Endothelial cell of umbilical vein (primary cell): Measurements from ENCODE around the gene RAMP3. TPM values are rescaled to one million over a fixed set of nuclear protein-coding genes. Genes with fewer than 3 reads are reported as not detected.
"Not testable (repeated sequence)": the region's sequence is repeated elsewhere in the genome, so short reads cannot be mapped to it uniquely, and the experiment has no call there.

ENCODE experiments used
- BruUV-seq: library from RNA; stranded (reverse); fragments of 400-500 nt; replicated peaks from 2 replicates; lab custom pipeline; 2021; lab: Mats Ljungman, UMichigan
- CTCF ChIA-PET: fragments of 300-600, 350-600 bp; sonication (Branson Sonifier 250); formaldehyde crosslinking; loops from one replicate; lab custom pipeline; 2021; ENCODE audit warnings: antibody characterized with exemption, inconsistent platforms; lab: Charles Lee
- POLR2A ChIA-PET: fragments of 300-600, 350-600 bp; sonication (Branson Sonifier 250); formaldehyde crosslinking; loops from one replicate; lab custom pipeline; 2021; ENCODE audit warnings: antibody characterized with exemption, inconsistent platforms; lab: Charles Lee
- DNase-seq: peaks from one replicate; pipeline ENCODE4 v3.0.0-alpha.2; 2011; ENCODE audit warnings: low read depth, low spot score
- FAIRE-seq: peaks from 2 replicates; lab custom pipeline; 2011; peaks lifted over from hg19 to GRCh38; lab: Jason Lieb, UNC
- H2AFZ ChIP-seq: 2 replicates; pipeline ENCODE4 v1.6.0; 2012; ENCODE audit warnings: low read depth, low read length, control low read depth, inconsistent platforms
- H3K27ac ChIP-seq: 2 replicates; pipeline ENCODE4 v1.5.1; 2011; ENCODE audit warnings: low read depth, mild to moderate bottlenecking, control low read depth, low read length, moderate library complexity; ENCODE audit not compliant: insufficient read depth
- H3K27me3 ChIP-seq, 2 experiments: 2 replicates each; pipeline versions ENCODE4 v1.6.0 to v1.6.1; 2011; ENCODE audit warnings: low read length in 2 of 2, mixed read lengths in 1 of 2; ENCODE audit not compliant: control insufficient read depth in 2 of 2, insufficient read depth in 2 of 2
- H3K36me3 ChIP-seq, 2 experiments: 2 replicates in 1 of 2; 3 replicates in 1 of 2; pipeline ENCODE4 v1.5.1; 2011; ENCODE audit warnings: low read length in 2 of 2, mild to moderate bottlenecking in 1 of 2, moderate library complexity in 1 of 2; ENCODE audit not compliant: control insufficient read depth in 2 of 2, insufficient read depth in 2 of 2; ENCODE audit errors: extremely low read depth in 1 of 2
- H3K4me1 ChIP-seq: 3 replicates; pipeline ENCODE4 v1.5.1; 2011; ENCODE audit warnings: mild to moderate bottlenecking, low read length; ENCODE audit not compliant: control insufficient read depth, insufficient read depth; ENCODE audit errors: extremely low read depth
- H3K4me2 ChIP-seq: 2 replicates; pipeline ENCODE4 v1.6.1; 2011; ENCODE audit warnings: low read length, control low read depth, mixed read lengths; ENCODE audit not compliant: insufficient read depth
- H3K4me3 ChIP-seq, 3 experiments: fragments of 200-600 bp in 1 of 3; sonication (generic), shearing (Covaris generic) in 1 of 3; replicated peaks in 1 of 3; 2 replicates each; pipeline ENCODE4 v1.5.1; 2011 to 2016; ENCODE audit warnings: control low read depth in 3 of 3, low read length in 3 of 3, mild to moderate bottlenecking in 2 of 3, inconsistent platforms in 1 of 3, low read depth in 1 of 3, moderate library complexity in 1 of 3; ENCODE audit not compliant: insufficient read depth in 1 of 3
- H3K79me2 ChIP-seq: 2 replicates; pipeline ENCODE4 v1.6.0; 2012; ENCODE audit warnings: low read length, inconsistent platforms; ENCODE audit not compliant: control insufficient read depth, insufficient read depth
- H3K9ac ChIP-seq: replicated peaks from 2 replicates; pipeline ENCODE3; 2011; ENCODE audit warnings: low read length, control low read depth; ENCODE audit not compliant: insufficient read depth; ENCODE audit errors: extremely low read depth
- H3K9me1 ChIP-seq: replicated peaks from 3 replicates; pipeline ENCODE4 v1.6.0; 2011; ENCODE audit warnings: mild to moderate bottlenecking, low read length; ENCODE audit not compliant: control insufficient read depth, insufficient read depth; ENCODE audit errors: extremely low read depth
- H3K9me3 ChIP-seq: replicated peaks from 2 replicates; pipeline ENCODE4 v1.5.1; 2012; ENCODE audit warnings: low read length, inconsistent platforms; ENCODE audit not compliant: control insufficient read depth, insufficient read depth
- H4K20me1 ChIP-seq: replicated peaks from 2 replicates; pipeline ENCODE3; 2011; ENCODE audit warnings: mild to moderate bottlenecking, low read length; ENCODE audit not compliant: control insufficient read depth, insufficient read depth; ENCODE audit errors: extremely low read depth
- EZH2 ChIP-seq: IDR thresholded peaks from 2 replicates; pipeline ENCODE4 v1.6.1; 2012; ENCODE audit warnings: borderline replicate concordance, low read depth, mild to moderate bottlenecking, moderate library complexity, low read length, inconsistent platforms; ENCODE audit not compliant: severe bottlenecking
- FOS ChIP-seq: IDR thresholded peaks from 2 replicates; pipeline ENCODE4 v1.6.1; 2011; ENCODE audit warnings: mild to moderate bottlenecking, low read length, moderate library complexity, borderline replicate concordance; ENCODE audit not compliant: insufficient read depth
- GATA2 ChIP-seq: IDR thresholded peaks from 2 replicates; pipeline ENCODE4 v1.7.0; 2011; ENCODE audit warnings: low read depth, mild to moderate bottlenecking, moderate library complexity, mixed read lengths, low read length; ENCODE audit not compliant: insufficient read length, insufficient read depth
- JUN ChIP-seq: IDR thresholded peaks from 2 replicates; pipeline ENCODE4 v1.6.1; 2011; ENCODE audit warnings: borderline replicate concordance, low read depth; ENCODE audit not compliant: insufficient read length, insufficient read depth
- MYC ChIP-seq: IDR thresholded peaks from one replicate; pipeline ENCODE4 v1.6.1; 2011; ENCODE audit warnings: mild to moderate bottlenecking, low read depth, low read length
- POLR2A ChIP-seq: IDR thresholded peaks from 2 replicates; pipeline ENCODE4 v1.6.1; 2012; ENCODE audit warnings: low read depth, mild to moderate bottlenecking, control low read depth, low read length
- POLR2AphosphoS5 ChIP-seq: IDR thresholded peaks from 2 replicates; pipeline ENCODE4 v1.6.1; 2012; ENCODE audit warnings: low read depth, mild to moderate bottlenecking, control low read depth, low read length, moderate library complexity; ENCODE audit not compliant: insufficient read depth
- dilution Hi-C: fragments of 300-500 bp; cut with MboI; formaldehyde crosslinking; loops from one replicate; pipeline ENCODE4 v1.15.0; 2019; ENCODE audit warnings: low sequenced_read_pairs; ENCODE audit not compliant: extremely low pct_ligation_motif_present
- intact Hi-C: fragments of 100-400 bp; cut with micrococcal nuclease; formaldehyde crosslinking; loops from one replicate; pipeline ENCODE4 v1.10.0; 2022
- polyA plus RNA-seq, 4 experiments: library from polyadenylated mRNA; depleted of rRNA in 3 of 4; stranded (reverse) in 3 of 4; unstranded in 1 of 4; fragments of >200 nt; gene quantifications; 2 replicates each; pipeline versions ENCODE4 v1.2.1 to v1.2.3, GENCODE V29; 2011 to 2012; ENCODE audit warnings: missing spikeins in 1 of 4
- total RNA-seq: library from RNA; stranded (reverse); gene quantifications from 2 replicates; pipeline ENCODE4 v1.2.3, GENCODE V29; 2021
- TF ChIP-seq, protein P1 (sequence below): IDR thresholded peaks from 2 replicates; pipeline ENCODE4 v1.6.1; 2011; ENCODE audit not compliant: insufficient read depth, insufficient read length
- TF ChIP-seq, protein P2 (sequence below), 2 donors: IDR thresholded peaks; 1 replicate in 1 of 2; 2 replicates in 1 of 2; pipeline ENCODE4 v1.5.1; 2011; ENCODE audit warnings: low read length in 2 of 2, mild to moderate bottlenecking in 2 of 2, moderate library complexity in 2 of 2, control low read depth in 1 of 2, inconsistent platforms in 1 of 2, low read depth in 1 of 2; ENCODE audit not compliant: insufficient read depth in 1 of 2; ENCODE audit errors: extremely low read depth in 1 of 2

Gene RAMP3
- total and polyA plus RNA-seq, 2 donors (not counting 3 experiments of a cell fraction or from before 2014, with no cell fraction given), result not detected

DNA sequence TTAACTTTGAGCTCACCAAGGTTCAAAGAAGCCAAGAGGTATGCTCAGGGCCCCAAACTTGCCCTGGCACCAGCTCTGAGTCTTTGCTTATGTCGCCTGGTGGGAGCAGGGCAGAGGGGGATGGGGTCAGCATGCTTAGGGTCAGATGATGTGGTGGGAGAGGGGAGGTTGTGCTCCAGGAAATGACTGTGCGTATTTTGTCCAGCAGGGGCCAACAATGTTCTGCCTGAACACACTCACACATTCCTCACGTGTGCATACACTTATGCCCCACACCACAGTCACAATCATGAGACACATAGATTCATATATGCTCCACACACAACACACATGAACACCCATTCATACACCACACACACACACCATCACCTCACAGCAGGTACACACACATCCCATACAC is 4.4 kb upstream of the RAMP3 start:
- H3K9me1 ChIP-seq, result no peaks in the 10 kb centered on the region
- ChIA-PET CTCF (interaction anchor here (1.2 to 6.5 kb wide), 5 partner anchors 9 to 701 kb away, joined by 4 to 87 read pairs (median 13); no protein-coding TSS in a partner anchor), POLR2A (no interaction called here)
- dilution Hi-C loops (no loop called here), intact Hi-C loops (no loop called here)
- FAIRE-seq (no peak), DNase-seq (no peak)
- H3K4me3 ChIP-seq, result no peak overlapping the region
- no TSS peak for BruUV-seq
- no peak overlapping the region for H2AFZ ChIP-seq
- no peaks in the 10 kb centered on the region for H3K9me3 ChIP-seq
- no peak overlapping the region for H3K9ac ChIP-seq
- H3K36me3 ChIP-seq, result no peaks in the 10 kb centered on the region
- no peak for TF ChIP-seq MYC
- TF ChIP-seq EZH2, result no peak
- no peak for TF ChIP-seq FOS
- TF ChIP-seq JUN, result no peak
- TF ChIP-seq, protein P1, sequence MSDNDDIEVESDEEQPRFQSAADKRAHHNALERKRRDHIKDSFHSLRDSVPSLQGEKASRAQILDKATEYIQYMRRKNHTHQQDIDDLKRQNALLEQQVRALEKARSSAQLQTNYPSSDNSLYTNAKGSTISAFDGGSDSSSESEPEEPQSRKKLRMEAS, result no peak
- TF ChIP-seq, protein P2, sequence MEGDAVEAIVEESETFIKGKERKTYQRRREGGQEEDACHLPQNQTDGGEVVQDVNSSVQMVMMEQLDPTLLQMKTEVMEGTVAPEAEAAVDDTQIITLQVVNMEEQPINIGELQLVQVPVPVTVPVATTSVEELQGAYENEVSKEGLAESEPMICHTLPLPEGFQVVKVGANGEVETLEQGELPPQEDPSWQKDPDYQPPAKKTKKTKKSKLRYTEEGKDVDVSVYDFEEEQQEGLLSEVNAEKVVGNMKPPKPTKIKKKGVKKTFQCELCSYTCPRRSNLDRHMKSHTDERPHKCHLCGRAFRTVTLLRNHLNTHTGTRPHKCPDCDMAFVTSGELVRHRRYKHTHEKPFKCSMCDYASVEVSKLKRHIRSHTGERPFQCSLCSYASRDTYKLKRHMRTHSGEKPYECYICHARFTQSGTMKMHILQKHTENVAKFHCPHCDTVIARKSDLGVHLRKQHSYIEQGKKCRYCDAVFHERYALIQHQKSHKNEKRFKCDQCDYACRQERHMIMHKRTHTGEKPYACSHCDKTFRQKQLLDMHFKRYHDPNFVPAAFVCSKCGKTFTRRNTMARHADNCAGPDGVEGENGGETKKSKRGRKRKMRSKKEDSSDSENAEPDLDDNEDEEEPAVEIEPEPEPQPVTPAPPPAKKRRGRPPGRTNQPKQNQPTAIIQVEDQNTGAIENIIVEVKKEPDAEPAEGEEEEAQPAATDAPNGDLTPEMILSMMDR (IDR thresholded peaks at IDR 0.05; ENCODE audit: extremely low read depth in 1 of 2, insufficient read depth in 1 of 2, low read depth in 1 of 2, low read length in 2 of 2), result no peak
- TF ChIP-seq POLR2AphosphoS5, result no peak
- no peak for TF ChIP-seq POLR2A
- TF ChIP-seq GATA2, result no peak
- no peak overlapping the region for H3K4me2 ChIP-seq
- H3K27me3 ChIP-seq, result peaks cover 11 to 14% of the 10 kb centered on the region in 2 experiments
- no peak overlapping the region for H3K27ac ChIP-seq
- no peaks in the 10 kb centered on the region for H3K79me2 ChIP-seq
- H3K4me1 ChIP-seq, result no peaks in the 10 kb centered on the region
- no peaks in the 10 kb centered on the region for H4K20me1 ChIP-seq

DNA sequence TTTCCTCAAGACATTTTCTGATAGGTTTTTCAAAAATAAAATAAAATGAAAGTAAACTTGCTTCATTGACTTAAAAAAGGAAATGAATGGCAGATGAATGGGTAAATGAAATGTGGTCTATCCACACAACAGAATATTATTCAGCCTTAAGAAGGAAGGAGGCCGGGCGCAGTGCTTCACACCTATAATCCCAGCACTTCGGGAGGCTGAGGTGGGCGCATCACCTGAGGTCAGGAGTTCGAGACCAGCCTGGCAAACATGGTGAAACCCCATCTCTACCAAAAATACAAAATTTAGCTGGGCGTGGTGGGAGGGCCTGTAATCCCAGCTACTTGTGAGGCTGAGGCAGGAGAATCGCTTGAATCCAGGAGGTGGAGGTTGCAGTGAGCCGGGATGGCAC is 3.7 kb upstream of the RAMP3 start:
- H3K27ac ChIP-seq, H3K4me3 ChIP-seq, DNase-seq, H3K36me3 ChIP-seq, H2AFZ ChIP-seq, H3K9ac ChIP-seq, H3K9me3 ChIP-seq, H3K9me1 ChIP-seq, H3K79me2 ChIP-seq, H3K4me1 ChIP-seq, BruUV-seq, FAIRE-seq, H4K20me1 ChIP-seq, dilution Hi-C loops, H3K4me2 ChIP-seq: not testable (repeated sequence)
- peaks cover 17 to 21% of the 10 kb centered on the region in 2 experiments for H3K27me3 ChIP-seq
- intact Hi-C loops, result loop anchor here (1.0 kb wide), 3 partner anchors 106 to 1198 kb away; no protein-coding TSS in a partner anchor
- ChIA-PET CTCF (interaction anchor here (1.2 to 6.5 kb wide), 5 partner anchors 9 to 701 kb away, joined by 4 to 87 read pairs (median 13); no protein-coding TSS in a partner anchor), POLR2A (interaction anchor here (0.7 kb wide), 1 partner anchor 106 kb away, joined by 6 read pairs; no protein-coding TSS in a partner anchor)
